GM12878 (cell line): ENCODE data around the gene UNC13A.

ENCODE experiments used
- SMC3 ChIP-seq: IDR thresholded peaks from 2 replicates; pipeline ENCODE4 v1.6.1; 2011; ENCODE audit warnings: low read length, improper control_type of control experiment, borderline replicate concordance
- TF ChIP-seq, protein P1 (sequence below): IDR thresholded peaks from 2 replicates; pipeline ENCODE4 v1.6.1; 2012; ENCODE audit warnings: low read length, inconsistent platforms
- TF ChIP-seq, protein P2 (sequence below), 3 experiments: IDR thresholded peaks in 2 of 3; conservative IDR thresholded peaks in 1 of 3; 2 replicates each; pipeline ENCODE4 v1.5.1; 2011; ENCODE audit warnings: low read depth in 3 of 3, low read length in 3 of 3, mild to moderate bottlenecking in 3 of 3, control low read depth in 2 of 3, moderate library complexity in 2 of 3, inconsistent platforms in 1 of 3, mixed read lengths in 1 of 3; ENCODE audit not compliant: control insufficient read depth in 2 of 3, insufficient read depth in 1 of 3; ENCODE audit errors: extremely low read depth in 1 of 3

DNA sequence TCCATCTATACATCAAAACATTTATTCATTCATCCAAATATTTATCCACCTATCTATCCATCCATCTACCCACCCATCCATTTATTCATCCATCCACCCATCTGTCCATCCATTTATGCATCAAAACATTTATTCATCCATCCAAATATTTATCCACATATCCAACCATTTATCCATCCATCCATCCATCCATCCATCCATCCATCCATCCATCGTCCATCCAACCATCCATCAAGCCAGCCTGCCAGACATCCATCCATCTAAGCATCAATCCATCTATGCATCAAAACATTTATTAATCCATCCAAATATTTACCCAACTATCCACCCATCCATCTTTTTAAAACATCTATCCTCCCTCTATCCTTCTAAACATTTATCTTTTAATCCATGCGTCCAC lies 62.2 kb downstream of the UNC13A start:
- TF ChIP-seq, protein P1, sequence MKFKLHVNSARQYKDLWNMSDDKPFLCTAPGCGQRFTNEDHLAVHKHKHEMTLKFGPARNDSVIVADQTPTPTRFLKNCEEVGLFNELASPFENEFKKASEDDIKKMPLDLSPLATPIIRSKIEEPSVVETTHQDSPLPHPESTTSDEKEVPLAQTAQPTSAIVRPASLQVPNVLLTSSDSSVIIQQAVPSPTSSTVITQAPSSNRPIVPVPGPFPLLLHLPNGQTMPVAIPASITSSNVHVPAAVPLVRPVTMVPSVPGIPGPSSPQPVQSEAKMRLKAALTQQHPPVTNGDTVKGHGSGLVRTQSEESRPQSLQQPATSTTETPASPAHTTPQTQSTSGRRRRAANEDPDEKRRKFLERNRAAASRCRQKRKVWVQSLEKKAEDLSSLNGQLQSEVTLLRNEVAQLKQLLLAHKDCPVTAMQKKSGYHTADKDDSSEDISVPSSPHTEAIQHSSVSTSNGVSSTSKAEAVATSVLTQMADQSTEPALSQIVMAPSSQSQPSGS = no peak
- TF ChIP-seq SMC3 = no peak
- TF ChIP-seq, protein P2, sequence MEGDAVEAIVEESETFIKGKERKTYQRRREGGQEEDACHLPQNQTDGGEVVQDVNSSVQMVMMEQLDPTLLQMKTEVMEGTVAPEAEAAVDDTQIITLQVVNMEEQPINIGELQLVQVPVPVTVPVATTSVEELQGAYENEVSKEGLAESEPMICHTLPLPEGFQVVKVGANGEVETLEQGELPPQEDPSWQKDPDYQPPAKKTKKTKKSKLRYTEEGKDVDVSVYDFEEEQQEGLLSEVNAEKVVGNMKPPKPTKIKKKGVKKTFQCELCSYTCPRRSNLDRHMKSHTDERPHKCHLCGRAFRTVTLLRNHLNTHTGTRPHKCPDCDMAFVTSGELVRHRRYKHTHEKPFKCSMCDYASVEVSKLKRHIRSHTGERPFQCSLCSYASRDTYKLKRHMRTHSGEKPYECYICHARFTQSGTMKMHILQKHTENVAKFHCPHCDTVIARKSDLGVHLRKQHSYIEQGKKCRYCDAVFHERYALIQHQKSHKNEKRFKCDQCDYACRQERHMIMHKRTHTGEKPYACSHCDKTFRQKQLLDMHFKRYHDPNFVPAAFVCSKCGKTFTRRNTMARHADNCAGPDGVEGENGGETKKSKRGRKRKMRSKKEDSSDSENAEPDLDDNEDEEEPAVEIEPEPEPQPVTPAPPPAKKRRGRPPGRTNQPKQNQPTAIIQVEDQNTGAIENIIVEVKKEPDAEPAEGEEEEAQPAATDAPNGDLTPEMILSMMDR (IDR thresholded peaks at IDR 0.05 in 2 of 3, conservative IDR thresholded peaks at IDR 0.05 in 1 of 3; ENCODE audit: control insufficient read depth in 2 of 3, extremely low read depth in 1 of 3, insufficient read depth in 1 of 3, low read depth in 3 of 3, low read length in 3 of 3) = no peak
